NCI-H748 treated with DMSO at 0.1 percent for 48 hours (cell line): ENCODE results near the gene STPG4.

Source experiments
- DNase-seq: peaks from one replicate; lab custom pipeline; 2025; lab: John Stamatoyannopoulos, UW

The STPG4 gene

GRCh38 chr2:47052847-47053246, 102.3 kb downstream of the STPG4 start:
- DNase-seq, result no peak

GRCh38 chr2:47051562-47051961, 103.5 kb downstream of the STPG4 start:
- no peak for DNase-seq

GRCh38 chr2:47050762-47051161, 104.3 kb downstream of the STPG4 start:
- DNase-seq, result no peak

GRCh38 chr2:47050021-47050760, 104.9 kb downstream of the STPG4 start:
- no peak for DNase-seq

- no peak for DNase-seq
These were observed 105.6 kb downstream of the STPG4 start for GRCh38 chr2:47049502-47049901.

- no peak for DNase-seq
These were observed 106.2 kb downstream of the STPG4 start for GRCh38 chr2:47048801-47049480.

GRCh38 chr2:47046271-47046670, 108.8 kb downstream of the STPG4 start:
- DNase-seq, result no peak

- DNase-seq, result no peak
These were observed 111.2 kb downstream of the STPG4 start for GRCh38 chr2:47043891-47044239.

GRCh38 chr2:47043142-47043890, 111.8 kb downstream of the STPG4 start:
- no peak for DNase-seq

GRCh38 chr2:47041891-47042684, 113.0 kb downstream of the STPG4 start:
- DNase-seq, result no peak

- no peak for DNase-seq
These were observed 114.0 kb downstream of the STPG4 start for GRCh38 chr2:47041063-47041462.

- DNase-seq, result no peak
These were observed 114.5 kb downstream of the STPG4 start for GRCh38 chr2:47040651-47041050.

- DNase-seq, result no peak
These were observed 115.1 kb downstream of the STPG4 start for GRCh38 chr2:47039913-47040562.

- no peak for DNase-seq
These were observed 115.6 kb downstream of the STPG4 start for GRCh38 chr2:47039489-47039870.

GRCh38 chr2:47038656-47039488, 116.2 kb downstream of the STPG4 start:
- no peak for DNase-seq

- DNase-seq, result no peak
These were observed 117.4 kb downstream of the STPG4 start for GRCh38 chr2:47037678-47038077.
